Epithelial cell of prostate (primary cell): ENCODE results near the gene PAH.
"Not testable (repeated sequence)": the region's sequence is repeated elsewhere in the genome, so short reads cannot be mapped to it uniquely, and the experiment has no call there.

Experiments used
- DNase-seq: peaks from one replicate; pipeline ENCODE4 v3.0.0-alpha.2; 2011; ENCODE audit warnings: low read depth, low spot score
- H3K27ac ChIP-seq: fragments of 450-650 bp; 2 replicates; pipeline ENCODE4 v1.5.1; 2017; ENCODE audit warnings: mild to moderate bottlenecking

PAH gene

DNA sequence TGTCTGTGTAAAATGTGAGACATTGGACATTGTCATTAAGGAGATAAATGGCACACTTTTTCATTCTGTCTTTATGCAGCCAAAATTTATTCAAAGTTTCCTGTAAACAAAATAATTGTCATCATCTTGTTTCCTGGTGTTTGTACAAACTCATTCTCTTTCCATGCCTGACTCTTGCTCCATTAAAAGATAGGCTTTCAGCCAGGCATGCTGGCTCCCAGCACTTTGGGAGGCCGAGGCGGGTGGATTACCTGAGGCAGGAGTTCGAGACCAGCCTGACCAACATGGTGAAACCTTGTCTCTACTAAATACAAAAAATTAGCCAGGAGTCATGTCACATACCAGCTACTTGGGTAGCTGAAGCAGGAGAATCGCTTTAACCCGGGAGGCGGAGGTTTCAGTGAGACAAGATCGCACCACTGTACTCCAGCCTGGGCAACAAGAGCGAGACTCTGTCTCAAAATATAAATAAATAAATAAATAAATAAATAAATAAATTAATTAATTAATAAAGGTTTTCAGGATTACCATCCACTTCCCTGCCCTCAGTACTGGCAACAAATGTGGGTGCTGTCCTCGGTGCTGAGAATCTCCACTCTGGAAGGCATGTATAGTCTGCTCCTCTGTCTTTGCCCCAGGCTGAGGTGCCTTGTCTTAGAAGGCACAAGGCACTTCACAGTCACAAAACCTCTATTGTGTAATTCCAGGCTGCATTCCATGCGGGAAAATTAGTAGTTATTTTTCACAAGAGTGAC lies 83.2 kb downstream of the PAH start:
- H3K27ac ChIP-seq: no peak overlapping the region
- DNase-seq: no peak

DNA sequence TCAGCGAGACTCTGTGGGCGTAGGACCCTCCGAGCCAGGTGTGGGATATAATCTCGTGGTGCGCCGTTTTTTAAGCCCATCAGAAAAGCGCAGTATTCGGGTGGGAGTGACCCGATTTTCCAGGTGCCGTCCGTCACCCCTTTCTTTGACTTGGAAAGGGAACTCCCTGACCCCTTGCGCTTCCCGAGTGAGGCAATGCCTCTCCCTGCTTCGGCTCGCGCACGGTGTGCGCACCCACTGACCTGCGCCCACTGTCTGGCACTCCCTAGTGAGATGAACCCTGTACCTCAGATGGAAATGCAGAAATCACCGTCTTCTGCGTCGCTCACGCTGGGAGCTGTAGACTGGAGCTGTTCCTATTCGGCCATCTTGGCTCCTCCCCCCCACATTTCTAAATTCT lies 84.2 kb downstream of the PAH start:
- not testable (repeated sequence) for H3K27ac ChIP-seq, DNase-seq

DNA sequence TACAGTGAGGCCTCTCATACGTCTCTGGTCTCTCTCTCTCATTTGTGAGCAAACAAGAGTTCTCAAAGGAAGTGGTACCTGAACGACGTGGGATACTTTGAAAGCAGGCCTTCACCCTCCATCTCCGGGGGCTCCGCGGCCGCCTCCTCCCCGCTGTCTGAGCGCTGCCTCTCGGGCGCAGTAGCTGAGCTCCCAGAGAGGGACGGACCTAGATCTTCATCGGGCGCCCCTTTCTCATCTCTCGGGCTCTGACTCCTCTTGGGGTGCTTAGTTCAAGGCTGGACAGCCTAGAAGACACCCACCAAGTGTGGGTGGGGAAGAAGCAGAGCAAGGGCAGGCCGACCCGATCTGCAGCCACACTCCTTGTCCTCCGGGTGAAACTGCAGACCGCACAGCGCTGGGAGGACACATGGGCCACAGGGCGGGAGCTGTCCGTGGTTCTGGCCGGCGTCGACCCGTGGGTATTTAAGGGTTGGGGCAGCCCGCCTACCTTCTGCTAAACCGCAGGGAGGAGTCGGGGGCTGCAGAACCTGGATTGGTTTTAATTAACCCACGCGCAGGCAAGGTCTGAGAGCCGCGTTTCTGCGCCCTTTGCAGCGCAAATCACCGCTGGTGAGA lies 92.7 kb downstream of the PAH start:
- no peak for DNase-seq

DNA sequence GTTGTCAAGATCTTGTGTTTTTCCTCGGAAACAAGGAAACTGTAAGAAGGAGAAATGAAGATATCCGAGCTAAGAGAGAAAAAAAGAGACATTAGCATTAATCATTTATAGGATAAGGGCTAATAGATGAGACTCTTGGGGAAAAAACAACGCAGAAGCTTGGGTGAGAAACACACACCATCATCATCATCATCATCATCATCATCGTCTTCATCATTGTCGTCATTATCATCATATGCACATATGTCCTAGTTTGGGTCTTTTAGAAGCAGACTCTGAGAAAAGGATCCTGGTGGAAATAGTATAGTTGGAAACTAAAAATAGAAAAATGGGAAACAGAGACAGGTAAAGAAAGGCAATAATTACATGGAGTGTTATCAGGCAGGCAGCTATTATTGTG lies 95.9 kb downstream of the PAH start:
- no peak for DNase-seq
- no peak overlapping the region for H3K27ac ChIP-seq

More for the DNA sequence above, 92.7 kb downstream of the PAH start:
- H3K27ac ChIP-seq: no peak overlapping the region

DNA sequence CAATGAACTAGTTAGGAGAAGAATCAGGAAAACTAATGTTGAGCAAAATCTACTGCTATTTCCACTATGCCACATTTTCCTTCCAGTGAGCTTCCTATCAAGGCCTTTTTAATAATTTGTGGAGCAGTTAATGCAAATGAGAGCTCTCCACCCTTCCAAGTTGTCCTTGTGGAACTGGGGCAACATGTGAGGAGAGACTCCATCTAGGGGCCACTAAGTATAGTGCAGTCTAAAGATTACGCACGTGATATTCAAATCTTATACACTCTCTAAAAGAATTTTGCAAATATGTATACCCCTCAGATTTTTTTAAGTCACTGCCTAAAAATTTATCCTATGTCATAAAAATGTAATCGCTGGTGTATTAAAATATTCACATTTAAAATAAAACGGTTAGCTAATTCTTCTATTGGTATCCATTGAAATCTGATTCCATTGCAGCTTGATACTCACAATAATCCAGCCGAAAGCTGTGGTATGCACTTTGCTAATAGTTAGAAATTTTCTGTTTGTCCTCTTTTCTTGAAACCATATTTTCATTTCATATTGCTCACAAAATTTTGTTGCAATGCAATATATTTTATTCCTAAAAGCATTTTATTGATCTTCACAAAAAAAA lies 100.1 kb downstream of the PAH start:
- no peak for DNase-seq

DNA sequence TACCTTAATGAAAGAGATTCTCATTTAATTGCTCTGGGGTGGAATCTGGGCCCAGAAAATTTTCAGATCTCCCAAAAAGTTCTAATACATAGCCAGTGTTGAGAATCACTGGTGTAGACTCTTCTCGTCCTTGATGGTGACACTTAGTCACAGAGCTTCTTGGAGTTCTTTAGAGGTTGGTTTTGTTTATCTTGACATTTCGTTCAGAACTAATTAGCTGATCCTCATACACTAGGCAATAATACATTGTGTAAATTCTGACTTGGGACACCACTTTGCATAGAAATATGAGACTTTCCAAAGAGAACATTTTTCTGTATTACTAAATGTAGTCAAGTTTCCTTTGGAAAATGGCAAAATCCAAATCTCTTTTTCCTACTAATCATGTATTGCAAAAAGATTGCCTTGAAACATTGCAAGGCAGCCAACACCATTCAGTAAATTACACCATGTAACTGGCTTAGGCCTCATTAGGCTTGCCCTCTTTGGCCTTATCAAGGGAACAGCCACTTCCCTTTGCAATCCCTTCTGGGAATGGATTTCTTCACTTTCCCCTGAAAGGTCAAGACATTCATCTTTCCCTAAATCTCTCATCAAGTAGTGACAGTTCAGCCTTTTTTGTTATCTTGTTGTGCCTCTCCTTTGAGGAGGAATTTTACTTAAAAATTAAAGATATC lies 102.2 kb downstream of the PAH start:
- DNase-seq: no peak
- no peak overlapping the region for H3K27ac ChIP-seq

More for the DNA sequence above, 100.1 kb downstream of the PAH start:
- no peak overlapping the region for H3K27ac ChIP-seq

DNA sequence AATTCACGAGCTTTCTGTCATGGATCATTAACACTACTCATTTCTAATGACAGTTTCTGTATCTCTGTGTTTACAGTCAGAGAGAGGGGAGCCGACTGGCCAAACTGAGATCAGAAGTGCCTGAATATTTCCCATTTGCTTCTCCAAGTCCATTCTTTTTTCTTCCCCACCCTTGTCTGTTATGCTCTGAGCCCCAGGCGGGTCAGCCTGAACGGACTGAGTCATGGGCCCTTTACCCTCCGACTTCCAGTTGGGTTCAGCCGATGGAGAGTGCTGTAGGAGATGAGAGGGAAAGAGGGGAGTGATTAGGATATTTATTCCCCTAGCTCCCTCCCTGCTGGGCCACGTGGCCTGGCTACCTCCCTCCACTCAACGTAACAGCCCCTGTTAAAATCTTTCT lies 104.7 kb downstream of the PAH start:
- no peak for DNase-seq
- H3K27ac ChIP-seq: no peak overlapping the region

DNA sequence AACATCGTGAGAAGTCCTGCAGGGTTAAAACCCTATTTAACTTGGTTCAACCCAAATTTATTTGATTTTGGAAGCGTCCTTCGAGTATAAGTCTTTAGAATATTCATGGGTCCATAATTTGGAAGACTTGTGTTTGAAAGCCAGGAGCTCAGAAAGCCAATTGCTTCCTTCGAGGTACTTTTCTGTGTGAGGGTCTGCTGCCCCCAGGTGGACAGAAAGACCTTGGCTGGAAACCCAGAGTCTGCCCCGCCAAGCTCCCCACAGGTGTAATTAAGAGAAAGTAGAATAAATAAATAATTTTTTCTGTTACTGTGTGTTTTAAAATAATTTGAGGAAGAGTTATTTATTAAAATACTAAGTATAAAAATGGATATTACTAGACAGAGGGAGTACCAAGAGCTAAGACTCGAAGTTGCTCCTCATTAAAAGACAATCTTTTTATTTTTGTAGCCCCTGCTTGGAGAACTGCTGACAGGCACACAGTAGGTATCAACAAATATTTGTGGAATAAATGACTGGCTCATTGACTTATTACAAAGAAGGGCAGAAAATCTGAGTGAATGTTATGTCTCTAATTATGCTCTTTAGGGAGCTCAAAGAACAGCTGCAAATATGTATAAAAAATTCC lies 105.8 kb downstream of the PAH start:
- DNase-seq: no peak
- H3K27ac ChIP-seq: no peak overlapping the region

DNA sequence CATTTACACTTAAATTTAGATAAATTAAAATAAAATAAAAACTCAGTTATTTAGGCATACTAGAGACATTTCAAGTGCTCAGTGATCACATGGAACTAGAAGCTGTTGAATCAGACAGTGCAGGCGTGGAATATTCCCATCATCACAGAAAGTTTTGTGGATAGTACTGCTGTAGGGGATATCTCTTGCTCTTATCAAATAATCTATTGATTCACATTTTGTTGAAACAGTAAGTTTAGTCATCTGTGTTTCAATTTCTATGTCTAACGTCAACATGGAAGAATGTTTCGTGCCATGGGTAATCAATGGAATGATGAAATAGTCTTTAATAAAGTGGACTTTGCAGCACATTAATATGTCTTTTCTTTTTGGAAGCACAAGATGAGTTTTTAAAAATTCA lies 108.6 kb downstream of the PAH start:
- no peak overlapping the region for H3K27ac ChIP-seq
- no peak for DNase-seq

DNA sequence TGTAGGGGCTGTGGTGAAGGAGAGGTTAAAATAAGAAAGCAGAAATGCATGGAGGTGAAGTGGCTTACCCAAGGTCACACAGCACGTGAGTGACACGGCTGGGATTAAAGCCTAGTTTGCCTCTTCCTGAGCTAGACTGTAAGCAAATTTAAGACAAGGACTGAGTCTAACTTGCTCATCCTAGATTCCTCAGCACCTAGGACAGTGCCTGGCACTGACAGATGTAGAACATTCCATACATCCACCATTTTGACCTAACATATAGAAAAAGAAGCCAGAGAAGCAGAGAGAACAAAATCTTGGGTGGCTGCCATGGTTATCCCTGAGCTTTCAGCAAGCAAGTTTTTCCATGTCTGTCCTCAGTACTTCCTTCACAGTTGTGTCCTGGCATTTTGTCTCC lies 110.5 kb downstream of the PAH start:
- DNase-seq: no peak
- no peak overlapping the region for H3K27ac ChIP-seq

DNA sequence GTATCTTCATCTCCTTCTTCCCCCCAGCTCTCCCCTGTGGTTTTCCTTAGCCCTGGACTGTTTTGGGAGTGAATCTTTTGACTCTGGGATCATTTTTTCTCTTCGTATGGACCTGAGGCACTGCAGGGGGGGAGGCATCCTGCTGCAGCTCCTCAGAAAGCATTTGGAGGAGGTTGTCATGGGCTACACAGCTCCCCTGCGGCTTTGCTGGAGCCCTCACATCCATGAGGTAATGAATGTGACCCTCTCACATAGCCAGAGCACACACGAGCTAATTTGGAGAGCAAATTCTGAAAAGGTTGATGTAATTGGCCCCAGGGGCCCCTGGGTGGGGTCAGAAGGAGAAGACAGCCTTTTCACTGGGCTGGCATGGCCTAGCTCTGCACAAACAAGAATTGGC lies 110.9 kb downstream of the PAH start:
- no peak for DNase-seq
- no peak overlapping the region for H3K27ac ChIP-seq

DNA sequence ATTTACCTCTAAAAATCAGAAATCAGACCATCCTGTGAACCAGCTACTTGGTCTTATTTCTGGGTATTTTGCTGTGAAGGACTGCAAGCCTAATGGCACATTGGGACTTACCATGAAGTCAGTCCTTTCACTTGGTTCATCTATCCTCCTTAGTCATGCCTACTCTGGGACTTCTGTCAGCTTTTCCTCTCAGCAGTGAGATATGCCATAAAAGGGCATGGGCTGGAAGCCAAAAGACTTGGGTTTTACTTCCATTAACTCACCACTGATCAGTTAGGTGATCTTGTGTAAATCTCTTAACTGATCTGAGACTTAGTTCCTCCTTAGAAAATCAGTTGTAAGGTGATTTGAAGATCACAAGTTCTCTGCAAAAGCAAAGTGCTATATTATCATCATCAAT lies 116.5 kb downstream of the PAH start:
- no peak overlapping the region for H3K27ac ChIP-seq
- DNase-seq: no peak

DNA sequence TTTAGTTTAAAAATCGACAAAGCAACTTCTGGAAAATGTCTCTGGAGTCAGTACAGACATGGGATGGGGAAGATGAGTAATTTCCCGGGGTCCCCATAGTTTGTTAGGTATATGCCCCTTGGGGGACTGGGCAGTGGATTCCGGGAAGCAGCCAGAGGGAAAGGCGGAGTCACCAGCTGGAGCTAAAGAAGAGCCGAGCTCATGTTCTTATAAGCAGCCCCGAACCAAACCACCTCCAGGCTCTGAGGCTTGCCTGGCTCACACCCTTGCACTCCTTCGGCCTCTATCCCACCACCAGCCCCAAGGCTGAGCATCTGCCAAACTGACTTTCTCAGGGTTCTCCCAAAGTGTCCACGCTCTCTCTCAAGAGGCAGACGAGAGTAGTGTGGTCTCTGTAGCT lies 117.8 kb downstream of the PAH start:
- no peak overlapping the region for H3K27ac ChIP-seq
- DNase-seq: no peak

DNA sequence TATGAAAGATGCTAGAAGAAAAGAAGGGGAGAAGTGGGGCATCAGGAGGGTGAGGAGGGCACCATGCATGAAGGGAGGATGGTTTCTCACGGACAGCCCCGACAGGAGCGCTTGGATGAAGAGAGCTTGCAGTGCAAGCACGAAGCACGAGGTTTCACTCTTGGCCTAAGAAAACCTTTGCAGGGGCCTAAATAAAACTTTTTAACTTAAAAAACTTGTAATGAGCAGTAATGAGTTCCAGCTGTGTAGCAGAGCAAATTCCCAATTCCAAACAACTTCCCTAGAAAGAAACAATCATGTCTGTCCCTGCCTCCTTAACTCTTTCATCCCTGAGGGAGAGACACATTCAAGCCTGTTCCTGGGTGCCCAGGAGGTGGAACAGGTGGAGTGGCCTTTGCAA lies 119.5 kb downstream of the PAH start:
- DNase-seq: no peak
- H3K27ac ChIP-seq: no peak overlapping the region

DNA sequence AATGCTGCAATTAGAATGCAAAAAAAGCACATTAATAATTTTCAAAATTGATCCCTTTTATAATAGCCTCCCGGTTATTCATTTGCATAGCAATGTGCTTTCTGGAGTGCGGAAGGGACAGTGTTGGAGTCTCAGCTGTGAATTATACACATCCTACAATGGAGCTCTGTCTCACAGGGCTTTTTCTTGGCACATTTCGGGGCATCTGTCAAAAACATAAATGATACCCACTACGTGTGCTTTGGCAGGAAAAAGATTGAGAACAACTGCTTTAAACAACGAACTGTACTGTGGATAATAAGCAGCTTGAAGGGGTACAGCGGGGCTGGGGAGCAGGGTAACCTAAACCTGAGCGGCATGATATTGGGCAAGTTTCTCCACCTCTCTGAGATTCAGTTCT lies 123.1 kb downstream of the PAH start:
- DNase-seq: no peak
- H3K27ac ChIP-seq: no peak overlapping the region
